Gastroesophageal sphincter (tissue), 3 donors: ENCODE results near the gene CRIM1.

Experiments
- EP300 ChIP-seq: sonication (generic); formaldehyde crosslinking; IDR thresholded peaks from one replicate; pipeline ENCODE4 v1.6.1; 2017; ENCODE audit warnings: antibody characterized with exemption, mild to moderate bottlenecking
- TF ChIP-seq, protein P1 (sequence below), 4 experiments: fragments of 200-600 bp in 2 of 4; fragments of 450-650 bp in 2 of 4; sonication (generic) in 1 of 4; IDR thresholded peaks; one replicate each; pipeline ENCODE4 v1.5.1; 2017 to 2019; ENCODE audit warnings: antibody characterized with exemption in 4 of 4, mild to moderate bottlenecking in 2 of 4, moderate library complexity in 2 of 4

- TF ChIP-seq, protein P1, sequence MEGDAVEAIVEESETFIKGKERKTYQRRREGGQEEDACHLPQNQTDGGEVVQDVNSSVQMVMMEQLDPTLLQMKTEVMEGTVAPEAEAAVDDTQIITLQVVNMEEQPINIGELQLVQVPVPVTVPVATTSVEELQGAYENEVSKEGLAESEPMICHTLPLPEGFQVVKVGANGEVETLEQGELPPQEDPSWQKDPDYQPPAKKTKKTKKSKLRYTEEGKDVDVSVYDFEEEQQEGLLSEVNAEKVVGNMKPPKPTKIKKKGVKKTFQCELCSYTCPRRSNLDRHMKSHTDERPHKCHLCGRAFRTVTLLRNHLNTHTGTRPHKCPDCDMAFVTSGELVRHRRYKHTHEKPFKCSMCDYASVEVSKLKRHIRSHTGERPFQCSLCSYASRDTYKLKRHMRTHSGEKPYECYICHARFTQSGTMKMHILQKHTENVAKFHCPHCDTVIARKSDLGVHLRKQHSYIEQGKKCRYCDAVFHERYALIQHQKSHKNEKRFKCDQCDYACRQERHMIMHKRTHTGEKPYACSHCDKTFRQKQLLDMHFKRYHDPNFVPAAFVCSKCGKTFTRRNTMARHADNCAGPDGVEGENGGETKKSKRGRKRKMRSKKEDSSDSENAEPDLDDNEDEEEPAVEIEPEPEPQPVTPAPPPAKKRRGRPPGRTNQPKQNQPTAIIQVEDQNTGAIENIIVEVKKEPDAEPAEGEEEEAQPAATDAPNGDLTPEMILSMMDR (IDR thresholded peaks at IDR 0.05): no peak
- TF ChIP-seq EP300: no peak
Observed at GRCh38 chr2:36411962-36412444, 56.4 kb downstream of the CRIM1 start.
